ENCODE measurements around the gene CYLD.

CYLD gene

DNA sequence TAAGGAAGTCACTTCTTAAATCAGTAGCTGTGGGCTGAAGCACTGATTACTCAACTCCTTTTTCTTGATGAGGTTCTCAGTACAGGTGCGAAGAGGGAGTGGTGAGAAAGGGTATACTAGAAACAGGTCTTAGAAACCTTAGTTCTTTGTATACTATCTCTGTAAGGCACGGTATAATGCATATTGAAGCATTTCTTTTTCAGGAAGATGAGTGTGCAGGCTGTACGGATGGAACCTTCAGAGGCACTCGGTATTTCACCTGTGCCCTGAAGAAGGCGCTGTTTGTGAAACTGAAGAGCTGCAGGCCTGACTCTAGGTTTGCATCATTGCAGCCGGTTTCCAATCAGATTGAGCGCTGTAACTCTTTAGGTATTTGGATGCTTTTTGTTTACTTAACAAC, 39.2 kb downstream of the CYLD start:
- DNase-seq (ENCODE audit: low read depth): no peak

DNA sequence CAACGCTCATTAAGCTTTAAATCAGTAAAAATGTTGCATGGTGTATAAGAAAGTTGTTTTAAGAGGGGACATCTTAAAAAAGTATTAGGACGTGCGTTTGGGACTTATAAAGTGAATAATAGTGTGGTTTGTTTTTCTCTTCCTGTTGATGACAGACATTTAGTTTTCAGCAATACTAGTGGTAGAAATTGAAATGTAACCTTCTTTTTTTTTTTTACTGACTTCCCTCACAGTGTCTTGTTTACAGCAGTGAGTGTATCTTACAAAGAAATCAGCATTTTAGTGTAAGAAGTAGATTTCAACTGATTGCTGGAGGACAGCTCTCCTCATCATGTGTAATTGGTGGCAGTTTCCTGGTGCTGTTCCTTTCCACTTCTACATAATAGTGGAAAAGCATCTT, 39.6 kb downstream of the CYLD start:
- DNase-seq (ENCODE audit: low read depth): no peak

GRCh38 chr16:50789757-50790156, 47.9 kb downstream of the CYLD start:
- DNase-seq (ENCODE audit: low read depth): no peak

DNA sequence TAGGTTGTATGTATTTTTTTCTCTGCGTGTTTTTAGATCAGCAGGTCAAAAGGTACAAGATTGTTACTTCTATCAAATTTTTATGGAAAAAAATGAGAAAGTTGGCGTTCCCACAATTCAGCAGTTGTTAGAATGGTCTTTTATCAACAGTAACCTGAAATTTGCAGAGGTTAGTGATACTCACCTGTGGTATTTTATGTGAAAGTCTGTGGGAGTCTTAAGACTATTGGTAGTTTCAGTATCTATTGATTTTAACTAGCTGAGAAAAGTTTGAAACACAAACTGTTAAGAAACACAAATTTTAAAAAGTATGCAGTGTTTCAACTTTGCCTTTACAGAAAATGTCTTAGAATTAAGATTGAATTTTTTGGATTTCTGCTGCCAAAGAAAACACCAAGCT, 49.6 kb downstream of the CYLD start:
- DNase-seq (ENCODE audit: low read depth): no peak

GRCh38 chr16:50796829-50797228, 54.9 kb downstream of the CYLD start:
- no peak for DNase-seq (ENCODE audit: low read depth)

GRCh38 chr16:50797456-50797855, 55.6 kb downstream of the CYLD start:
- DNase-seq (ENCODE audit: low read depth): no peak

DNA sequence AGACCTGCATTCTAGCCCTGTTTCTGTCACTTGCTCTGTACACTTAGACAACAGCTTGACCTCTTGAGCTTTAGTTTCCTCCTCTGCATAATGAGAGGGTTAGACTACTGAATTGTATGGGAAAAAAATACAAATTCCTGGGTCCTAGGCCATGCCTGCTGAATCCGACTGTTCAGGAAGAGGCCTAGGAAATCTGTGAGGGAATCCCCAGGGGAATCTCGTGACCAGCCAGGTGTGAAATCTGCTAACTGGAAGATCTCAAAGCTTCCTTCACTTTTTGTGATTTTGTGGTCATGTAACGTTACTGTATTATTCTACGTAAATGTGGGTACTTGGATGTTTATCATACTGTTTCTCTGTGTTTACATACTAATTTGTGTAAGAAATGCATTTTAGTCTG, 58.2 kb downstream of the CYLD start:
- DNase-seq (ENCODE audit: low read depth): no peak

GRCh38 chr16:50801036-50801435, 59.1 kb downstream of the CYLD start:
- DNase-seq (ENCODE audit: low read depth): no peak

- DNase-seq (ENCODE audit: low read depth): no peak
Observed at GRCh38 chr16:50802000-50802399, 60.1 kb downstream of the CYLD start.

- no peak for DNase-seq (ENCODE audit: low read depth)
Observed at GRCh38 chr16:50802961-50803360, 61.1 kb downstream of the CYLD start.

GRCh38 chr16:50804290-50804907, 62.5 kb downstream of the CYLD start:
- DNase-seq (ENCODE audit: low read depth): no peak

DNA sequence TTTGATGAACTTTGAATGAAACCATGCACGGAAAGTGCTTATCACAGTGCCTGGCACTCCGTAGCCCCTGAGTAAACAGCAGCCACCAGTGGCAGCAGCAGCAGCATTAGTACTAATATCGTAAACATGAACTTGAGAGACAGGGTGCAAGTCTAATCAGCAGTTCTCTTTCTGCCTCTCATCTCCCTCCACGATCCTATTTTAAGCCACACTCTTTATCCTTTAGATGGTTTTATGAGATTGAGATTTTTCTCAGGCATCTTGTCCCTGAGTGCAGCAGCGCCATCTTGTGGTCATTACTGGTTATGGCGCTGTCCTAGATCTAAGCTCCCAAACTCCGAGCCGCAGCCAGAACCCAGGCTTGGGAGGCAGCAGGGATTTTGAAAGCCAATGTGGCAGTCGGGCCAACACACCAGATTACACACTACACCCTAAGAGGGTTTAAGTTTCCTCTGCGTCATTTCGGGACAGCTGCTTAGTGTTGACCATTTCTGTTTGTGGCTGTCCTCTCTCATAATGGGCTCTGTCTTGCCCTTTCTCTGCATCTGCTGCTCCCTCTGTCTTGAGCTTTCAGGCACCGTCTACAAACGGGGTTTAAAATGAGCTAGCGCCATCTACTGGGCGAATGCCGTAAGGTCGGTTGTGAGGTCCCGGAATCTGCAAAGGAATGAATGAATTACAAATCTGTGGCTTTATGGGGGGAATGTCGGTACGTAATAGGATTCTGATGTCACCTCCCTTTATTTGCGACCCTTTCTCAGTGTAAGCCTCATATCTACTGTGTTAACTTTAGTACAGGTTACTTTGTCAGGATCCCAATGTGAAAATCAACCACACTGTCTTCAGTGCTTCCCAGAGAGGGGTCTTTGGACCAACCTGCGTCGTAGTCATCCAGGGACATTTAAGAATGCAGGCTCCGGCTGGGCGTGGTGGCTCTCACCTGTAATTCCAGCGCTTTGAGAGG, 64.5 kb downstream of the CYLD start:
- peak; percentile 77 for DNase-seq (ENCODE audit: low read depth)

DNA sequence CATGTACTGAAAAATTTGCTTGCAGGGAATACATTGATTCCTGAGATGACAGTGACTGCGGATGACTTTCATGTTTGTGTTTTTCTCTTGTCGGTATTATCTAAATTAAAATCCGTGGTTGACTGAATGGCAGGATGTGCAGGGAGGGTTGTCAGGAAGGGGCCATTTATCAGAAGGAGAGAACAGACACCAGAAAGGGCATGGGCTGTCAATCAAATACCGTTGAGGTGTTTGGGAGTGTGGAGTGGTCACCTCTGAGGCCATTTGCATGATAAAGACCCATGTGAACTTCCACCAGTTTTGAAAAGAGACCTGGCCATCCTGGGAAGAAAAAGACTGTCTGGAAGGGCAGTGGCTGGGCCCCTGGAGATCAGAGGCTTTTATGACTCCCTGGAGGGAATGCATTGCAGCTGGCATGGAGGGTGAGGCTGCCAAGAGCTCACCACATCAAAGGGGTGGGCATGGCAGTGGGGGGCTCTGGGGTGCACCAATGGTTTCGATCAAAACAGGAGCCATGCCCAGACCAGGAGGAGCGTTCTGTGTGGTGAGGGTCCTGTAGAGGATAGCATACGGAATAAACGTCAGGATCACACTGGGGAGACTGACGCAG, 67.1 kb downstream of the CYLD start:
- DNase-seq (ENCODE audit: low read depth): no peak

DNA sequence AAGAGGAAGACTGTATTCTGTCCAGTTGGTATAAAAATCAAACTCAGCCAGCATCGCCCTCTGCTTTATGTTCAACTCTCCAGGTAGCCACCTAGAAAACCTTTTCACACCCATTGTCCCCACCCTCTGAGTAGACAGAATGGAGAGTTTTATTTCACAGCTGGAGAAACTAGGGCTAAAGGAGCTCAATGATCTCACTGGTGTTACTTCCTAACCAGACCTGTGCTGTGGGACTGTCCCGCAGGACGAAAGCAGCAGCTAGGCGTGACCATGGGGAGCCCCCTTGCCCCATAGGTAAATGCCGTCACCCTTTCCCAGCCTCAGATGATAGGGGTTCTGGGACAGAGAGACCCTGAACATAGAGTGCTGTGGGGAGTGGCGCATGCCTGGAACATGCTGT, 67.7 kb downstream of the CYLD start:
- no peak for DNase-seq (ENCODE audit: low read depth)

DNA sequence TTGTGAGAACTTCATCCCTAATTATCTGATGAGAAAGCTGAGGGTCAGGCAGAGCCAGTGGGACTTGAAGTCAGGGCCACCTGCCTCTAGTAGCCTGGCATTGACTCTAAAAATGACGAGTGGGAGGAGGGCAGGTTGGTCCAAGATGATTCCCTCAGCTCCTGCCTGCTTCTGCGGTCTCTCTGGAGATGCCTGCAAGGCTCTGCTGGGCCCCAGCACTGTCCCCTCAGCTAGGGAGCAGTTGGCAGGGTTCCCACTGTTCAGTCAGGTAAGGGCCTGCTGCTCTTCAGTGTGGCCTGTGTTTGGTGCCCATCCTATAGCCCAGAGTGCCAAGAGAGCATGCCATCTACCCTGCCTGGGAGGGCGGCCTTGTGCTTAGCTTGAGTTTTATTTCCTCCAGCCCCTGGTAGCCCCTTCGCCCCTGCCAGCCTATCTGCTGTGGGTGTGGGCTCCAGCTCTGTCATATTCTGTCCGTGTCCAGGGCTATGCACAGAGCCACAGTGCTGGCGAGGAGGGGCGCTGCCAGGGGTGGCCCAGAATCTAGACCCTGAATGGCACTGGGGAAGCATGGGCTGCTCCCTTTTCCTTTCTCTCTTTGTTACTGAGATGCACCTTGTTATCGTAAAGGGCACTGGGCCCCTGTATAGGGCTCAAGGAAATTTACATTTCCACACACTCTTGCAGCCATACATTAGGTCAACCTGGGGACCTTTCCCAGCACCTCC, 68.5 kb downstream of the CYLD start:
- no peak for DNase-seq (ENCODE audit: low read depth)

DNA sequence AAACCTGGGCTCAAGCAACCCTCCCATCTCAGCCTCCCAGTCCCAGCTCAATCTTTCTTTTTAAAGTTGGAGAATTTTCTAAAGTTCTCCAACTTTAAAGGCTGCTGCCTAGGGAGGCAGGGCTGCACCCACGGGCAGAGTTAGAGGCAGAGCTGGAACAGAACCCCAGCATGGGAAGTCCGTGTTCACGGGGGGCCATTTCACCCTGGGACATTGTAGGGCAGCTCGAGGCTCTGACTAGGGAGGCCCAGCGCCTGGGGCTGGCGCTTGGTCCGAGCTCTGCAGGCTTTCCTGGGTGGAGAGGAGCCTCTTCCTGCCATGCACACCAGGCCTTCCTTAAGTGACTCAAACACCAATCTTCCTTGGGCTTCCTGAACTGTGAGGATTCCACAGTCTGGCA, 70.2 kb downstream of the CYLD start:
- no peak for DNase-seq (ENCODE audit: low read depth)

DNA sequence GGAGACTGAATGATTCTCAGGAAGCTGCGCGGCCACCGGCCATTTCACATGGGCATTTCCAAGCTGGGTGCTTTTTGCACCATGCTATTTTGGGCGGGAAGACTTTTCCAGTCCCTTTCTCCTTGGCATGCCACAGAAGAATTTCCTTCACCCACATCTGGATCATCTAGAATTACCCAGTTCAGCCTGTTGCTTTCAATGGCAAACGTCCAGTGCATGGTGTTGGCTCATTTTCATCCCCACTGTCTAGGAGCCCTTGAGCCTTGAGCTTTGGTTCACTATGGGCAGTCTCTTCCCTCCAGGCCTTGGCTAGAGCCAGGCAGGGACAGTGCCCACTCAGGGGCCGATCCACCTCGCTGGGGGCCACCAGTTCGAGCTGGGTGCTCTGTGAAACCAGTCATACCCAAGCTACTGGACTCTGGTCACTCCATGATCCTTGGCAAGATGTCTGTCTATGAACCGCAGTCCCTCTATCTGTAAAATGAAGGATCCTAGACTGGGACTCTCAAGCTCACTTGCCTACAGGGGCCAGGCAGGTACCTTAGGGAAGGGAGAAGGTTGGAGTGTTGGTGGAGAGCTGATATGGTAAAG, 71.1 kb downstream of the CYLD start:
- no peak for DNase-seq (ENCODE audit: low read depth)

- DNase-seq (ENCODE audit: low read depth): no peak
Observed at GRCh38 chr16:50814052-50814451, 72.2 kb downstream of the CYLD start.

- no peak for DNase-seq (ENCODE audit: low read depth)
Observed at GRCh38 chr16:50814541-50814940, 72.7 kb downstream of the CYLD start.

GRCh38 chr16:50815382-50815781, 73.5 kb downstream of the CYLD start:
- no peak for DNase-seq (ENCODE audit: low read depth)

- DNase-seq (ENCODE audit: low read depth): no peak
Observed at GRCh38 chr16:50816901-50817555, 75.1 kb downstream of the CYLD start.

GRCh38 chr16:50818380-50818779, 76.5 kb downstream of the CYLD start:
- no peak for DNase-seq (ENCODE audit: low read depth)

All from stimulated activated CD8-positive, alpha-beta memory T cell treated with anti-CD3 and anti-CD28 coated beads, Interleukin-12 subunit alpha, Interleukin-12 subunit beta, amount 100 ng/mL, for 1 hour (primary cell).